ENCODE results near the gene PRDM11.

DNA sequence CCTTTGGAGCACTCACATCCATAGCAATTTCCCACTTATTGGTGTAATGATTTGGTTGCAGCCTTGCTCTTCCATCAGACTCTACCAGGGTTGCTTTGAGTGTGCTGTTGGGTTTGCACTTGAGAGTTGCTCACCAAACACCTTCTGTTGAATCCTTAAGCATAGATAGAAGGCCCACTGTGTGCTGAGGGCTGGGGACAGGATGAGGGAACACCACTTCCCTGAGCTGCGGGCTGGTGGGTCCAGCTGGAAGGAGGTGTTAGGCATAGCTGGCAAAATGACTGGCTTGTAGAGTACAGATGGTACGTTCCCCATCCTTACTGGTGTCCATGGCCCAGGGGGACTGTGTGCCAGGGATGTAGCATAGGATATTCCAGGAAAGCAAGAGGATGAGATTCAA, 3.9 kb downstream of the PRDM11 start:
- TF ChIP-seq, protein P1, sequence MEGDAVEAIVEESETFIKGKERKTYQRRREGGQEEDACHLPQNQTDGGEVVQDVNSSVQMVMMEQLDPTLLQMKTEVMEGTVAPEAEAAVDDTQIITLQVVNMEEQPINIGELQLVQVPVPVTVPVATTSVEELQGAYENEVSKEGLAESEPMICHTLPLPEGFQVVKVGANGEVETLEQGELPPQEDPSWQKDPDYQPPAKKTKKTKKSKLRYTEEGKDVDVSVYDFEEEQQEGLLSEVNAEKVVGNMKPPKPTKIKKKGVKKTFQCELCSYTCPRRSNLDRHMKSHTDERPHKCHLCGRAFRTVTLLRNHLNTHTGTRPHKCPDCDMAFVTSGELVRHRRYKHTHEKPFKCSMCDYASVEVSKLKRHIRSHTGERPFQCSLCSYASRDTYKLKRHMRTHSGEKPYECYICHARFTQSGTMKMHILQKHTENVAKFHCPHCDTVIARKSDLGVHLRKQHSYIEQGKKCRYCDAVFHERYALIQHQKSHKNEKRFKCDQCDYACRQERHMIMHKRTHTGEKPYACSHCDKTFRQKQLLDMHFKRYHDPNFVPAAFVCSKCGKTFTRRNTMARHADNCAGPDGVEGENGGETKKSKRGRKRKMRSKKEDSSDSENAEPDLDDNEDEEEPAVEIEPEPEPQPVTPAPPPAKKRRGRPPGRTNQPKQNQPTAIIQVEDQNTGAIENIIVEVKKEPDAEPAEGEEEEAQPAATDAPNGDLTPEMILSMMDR (IDR thresholded peaks at IDR 0.05; ENCODE audit: low read depth, low read length): no peak
- TF ChIP-seq POLR2A (IDR thresholded peaks at IDR 0.05; ENCODE audit: extremely low read depth, insufficient read length) (no peak), MYC (IDR thresholded peaks at IDR 0.05; ENCODE audit: low read depth, low read length) (no peak)
- TF ChIP-seq, protein P2, sequence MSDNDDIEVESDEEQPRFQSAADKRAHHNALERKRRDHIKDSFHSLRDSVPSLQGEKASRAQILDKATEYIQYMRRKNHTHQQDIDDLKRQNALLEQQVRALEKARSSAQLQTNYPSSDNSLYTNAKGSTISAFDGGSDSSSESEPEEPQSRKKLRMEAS (IDR thresholded peaks at IDR 0.05; ENCODE audit: low read depth, low read length): no peak
